WTC11 (cell line): ENCODE measurements around the gene TCF12.

Experiments
- CTCF ChIP-seq: fragments of 200-600 bp; IDR thresholded peaks from 2 replicates; pipeline ENCODE4 v1.8.0; 2022; ENCODE audit warnings: antibody characterized with exemption
- GABPB1 ChIP-seq: sonication (generic); formaldehyde crosslinking; IDR thresholded peaks from 2 replicates; pipeline ENCODE4 v1.8.1; 2023; ENCODE audit warnings: mild to moderate bottlenecking, missing genetic modification reagents
- IRF2 ChIP-seq: sonication (generic); formaldehyde crosslinking; IDR thresholded peaks from 2 replicates; pipeline ENCODE4 v1.8.0; 2022; ENCODE audit warnings: low read depth, missing genetic modification reagents, borderline replicate concordance
- NR1H2 ChIP-seq: sonication (generic); formaldehyde crosslinking; IDR thresholded peaks from 2 replicates; pipeline ENCODE4 v1.9.0; 2021; ENCODE audit warnings: mild to moderate bottlenecking, moderate library complexity, missing genetic modification reagents
- NR3C1 ChIP-seq: sonication (generic); formaldehyde crosslinking; conservative IDR thresholded peaks from 2 replicates; pipeline ENCODE4 v1.8.1; 2023; ENCODE audit warnings: low read depth, mild to moderate bottlenecking, missing genetic modification reagents
- TP53 ChIP-seq: sonication (generic); formaldehyde crosslinking; IDR thresholded peaks from 2 replicates; pipeline ENCODE4 v1.8.1; 2023; ENCODE audit warnings: mild to moderate bottlenecking, missing genetic modification reagents
- USF2 ChIP-seq: sonication (generic); formaldehyde crosslinking; IDR thresholded peaks from 2 replicates; pipeline ENCODE4 v1.8.1; 2023; ENCODE audit warnings: mild to moderate bottlenecking, missing genetic modification reagents, moderate library complexity
- ZNF317 ChIP-seq: sonication (generic); formaldehyde crosslinking; IDR thresholded peaks from 2 replicates; pipeline ENCODE4 v1.8.1; 2023; ENCODE audit warnings: low read depth, mild to moderate bottlenecking, moderate library complexity, missing genetic modification reagents, borderline replicate concordance
- ZNF512 ChIP-seq: sonication (generic); formaldehyde crosslinking; IDR thresholded peaks from 2 replicates; pipeline ENCODE4 v1.8.1; 2022; ENCODE audit warnings: missing genetic modification reagents, borderline replicate concordance
- TF ChIP-seq, protein P1 (sequence below): fragments of 250-450 bp; sonication (Bioruptor Pico); IDR thresholded peaks from 2 replicates; pipeline ENCODE4 v1.9.0; 2021; ENCODE audit warnings: mild to moderate bottlenecking, borderline replicate concordance
- TF ChIP-seq, protein P2 (sequence below): sonication (generic); formaldehyde crosslinking; IDR thresholded peaks from 2 replicates; pipeline ENCODE4 v1.8.1; 2023; ENCODE audit warnings: mild to moderate bottlenecking, missing genetic modification reagents, moderate library complexity

DNA sequence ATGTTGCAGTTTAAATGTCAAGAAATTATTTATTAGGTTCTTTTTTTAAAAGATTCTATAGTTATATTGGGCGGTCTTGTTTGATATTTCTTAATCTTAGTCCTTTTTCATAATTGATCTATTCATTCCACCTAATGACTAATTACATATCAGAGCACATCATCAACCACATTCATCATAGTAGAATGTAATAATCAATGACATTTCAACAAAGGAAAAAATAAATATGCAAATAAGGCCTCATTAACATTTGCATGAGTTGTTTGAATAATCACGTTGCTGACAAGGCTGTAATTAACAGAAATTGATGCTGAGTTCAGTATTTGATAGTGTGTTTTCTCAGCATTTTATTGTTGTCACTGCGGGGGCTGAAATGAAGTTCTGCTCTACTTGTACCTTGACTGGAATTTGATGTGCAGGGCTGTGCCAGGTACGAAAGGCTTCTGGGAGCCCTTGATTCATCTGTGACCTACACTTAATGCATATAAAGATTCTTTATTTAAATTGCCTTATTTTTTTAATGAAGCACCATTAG, 215.7 kb downstream of the TCF12 start:
- TF ChIP-seq IRF2 (CRISPR knock-in tag): no peak
- no peak for TF ChIP-seq GABPB1 (CRISPR knock-in tag)
- TF ChIP-seq CTCF: no peak
- TF ChIP-seq, protein P1, sequence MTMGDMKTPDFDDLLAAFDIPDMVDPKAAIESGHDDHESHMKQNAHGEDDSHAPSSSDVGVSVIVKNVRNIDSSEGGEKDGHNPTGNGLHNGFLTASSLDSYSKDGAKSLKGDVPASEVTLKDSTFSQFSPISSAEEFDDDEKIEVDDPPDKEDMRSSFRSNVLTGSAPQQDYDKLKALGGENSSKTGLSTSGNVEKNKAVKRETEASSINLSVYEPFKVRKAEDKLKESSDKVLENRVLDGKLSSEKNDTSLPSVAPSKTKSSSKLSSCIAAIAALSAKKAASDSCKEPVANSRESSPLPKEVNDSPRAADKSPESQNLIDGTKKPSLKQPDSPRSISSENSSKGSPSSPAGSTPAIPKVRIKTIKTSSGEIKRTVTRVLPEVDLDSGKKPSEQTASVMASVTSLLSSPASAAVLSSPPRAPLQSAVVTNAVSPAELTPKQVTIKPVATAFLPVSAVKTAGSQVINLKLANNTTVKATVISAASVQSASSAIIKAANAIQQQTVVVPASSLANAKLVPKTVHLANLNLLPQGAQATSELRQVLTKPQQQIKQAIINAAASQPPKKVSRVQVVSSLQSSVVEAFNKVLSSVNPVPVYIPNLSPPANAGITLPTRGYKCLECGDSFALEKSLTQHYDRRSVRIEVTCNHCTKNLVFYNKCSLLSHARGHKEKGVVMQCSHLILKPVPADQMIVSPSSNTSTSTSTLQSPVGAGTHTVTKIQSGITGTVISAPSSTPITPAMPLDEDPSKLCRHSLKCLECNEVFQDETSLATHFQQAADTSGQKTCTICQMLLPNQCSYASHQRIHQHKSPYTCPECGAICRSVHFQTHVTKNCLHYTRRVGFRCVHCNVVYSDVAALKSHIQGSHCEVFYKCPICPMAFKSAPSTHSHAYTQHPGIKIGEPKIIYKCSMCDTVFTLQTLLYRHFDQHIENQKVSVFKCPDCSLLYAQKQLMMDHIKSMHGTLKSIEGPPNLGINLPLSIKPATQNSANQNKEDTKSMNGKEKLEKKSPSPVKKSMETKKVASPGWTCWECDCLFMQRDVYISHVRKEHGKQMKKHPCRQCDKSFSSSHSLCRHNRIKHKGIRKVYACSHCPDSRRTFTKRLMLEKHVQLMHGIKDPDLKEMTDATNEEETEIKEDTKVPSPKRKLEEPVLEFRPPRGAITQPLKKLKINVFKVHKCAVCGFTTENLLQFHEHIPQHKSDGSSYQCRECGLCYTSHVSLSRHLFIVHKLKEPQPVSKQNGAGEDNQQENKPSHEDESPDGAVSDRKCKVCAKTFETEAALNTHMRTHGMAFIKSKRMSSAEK (CRISPR knock-in tag): no peak
- TF ChIP-seq NR3C1: no peak
- TF ChIP-seq, protein P2, sequence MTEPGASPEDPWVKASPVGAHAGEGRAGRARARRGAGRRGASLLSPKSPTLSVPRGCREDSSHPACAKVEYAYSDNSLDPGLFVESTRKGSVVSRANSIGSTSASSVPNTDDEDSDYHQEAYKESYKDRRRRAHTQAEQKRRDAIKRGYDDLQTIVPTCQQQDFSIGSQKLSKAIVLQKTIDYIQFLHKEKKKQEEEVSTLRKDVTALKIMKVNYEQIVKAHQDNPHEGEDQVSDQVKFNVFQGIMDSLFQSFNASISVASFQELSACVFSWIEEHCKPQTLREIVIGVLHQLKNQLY (CRISPR knock-in tag): no peak
- TF ChIP-seq ZNF512 (CRISPR knock-in tag): no peak
- TF ChIP-seq ZNF317 (CRISPR knock-in tag): no peak
- TF ChIP-seq NR1H2 (CRISPR knock-in tag): no peak
- TF ChIP-seq TP53 (CRISPR knock-in tag): no peak
- TF ChIP-seq USF2: no peak
